ENCODE results near the gene PHYKPL.

PHYKPL gene

DNA sequence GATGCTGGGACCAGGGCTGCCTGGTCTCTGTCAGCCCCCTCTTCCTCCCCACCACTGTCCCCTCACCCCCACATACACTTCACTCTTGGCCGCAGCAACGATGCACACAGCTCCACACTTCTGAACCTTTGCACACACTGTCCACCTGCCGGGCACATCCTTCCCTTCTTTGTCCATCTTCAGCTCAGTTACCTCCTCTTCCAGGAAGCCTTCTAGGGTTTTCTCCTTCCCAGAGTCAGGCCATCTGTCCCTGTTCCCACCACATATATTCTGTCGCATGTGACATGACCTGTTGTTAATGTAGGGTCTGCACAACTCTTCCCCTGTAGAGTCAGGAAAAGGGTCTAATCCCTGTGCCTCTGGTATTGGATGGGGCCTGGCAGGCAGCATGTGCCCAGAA is 38.6 kb upstream of the PHYKPL start:
- TF ChIP-seq, protein P1, sequence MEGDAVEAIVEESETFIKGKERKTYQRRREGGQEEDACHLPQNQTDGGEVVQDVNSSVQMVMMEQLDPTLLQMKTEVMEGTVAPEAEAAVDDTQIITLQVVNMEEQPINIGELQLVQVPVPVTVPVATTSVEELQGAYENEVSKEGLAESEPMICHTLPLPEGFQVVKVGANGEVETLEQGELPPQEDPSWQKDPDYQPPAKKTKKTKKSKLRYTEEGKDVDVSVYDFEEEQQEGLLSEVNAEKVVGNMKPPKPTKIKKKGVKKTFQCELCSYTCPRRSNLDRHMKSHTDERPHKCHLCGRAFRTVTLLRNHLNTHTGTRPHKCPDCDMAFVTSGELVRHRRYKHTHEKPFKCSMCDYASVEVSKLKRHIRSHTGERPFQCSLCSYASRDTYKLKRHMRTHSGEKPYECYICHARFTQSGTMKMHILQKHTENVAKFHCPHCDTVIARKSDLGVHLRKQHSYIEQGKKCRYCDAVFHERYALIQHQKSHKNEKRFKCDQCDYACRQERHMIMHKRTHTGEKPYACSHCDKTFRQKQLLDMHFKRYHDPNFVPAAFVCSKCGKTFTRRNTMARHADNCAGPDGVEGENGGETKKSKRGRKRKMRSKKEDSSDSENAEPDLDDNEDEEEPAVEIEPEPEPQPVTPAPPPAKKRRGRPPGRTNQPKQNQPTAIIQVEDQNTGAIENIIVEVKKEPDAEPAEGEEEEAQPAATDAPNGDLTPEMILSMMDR (IDR thresholded peaks at IDR 0.05) = no peak

DNA sequence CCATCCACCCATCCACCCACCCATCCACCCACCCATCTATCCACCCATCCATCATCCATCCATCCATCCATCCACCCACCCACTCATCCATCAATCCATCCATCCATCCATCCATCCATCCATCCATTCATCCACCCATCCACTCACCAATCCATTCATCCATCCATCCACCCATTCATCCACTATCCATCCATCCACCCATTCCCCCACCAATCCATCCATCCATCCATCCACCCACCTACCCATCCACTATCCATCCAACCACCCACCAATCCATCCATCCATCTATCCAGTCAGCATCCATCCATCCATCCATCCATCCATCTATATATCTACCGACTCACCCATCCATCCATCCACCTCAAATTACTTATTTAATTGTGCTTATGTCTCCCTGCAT is 36.9 kb upstream of the PHYKPL start:
- TF ChIP-seq, protein P1 (IDR thresholded peaks at IDR 0.05) = no peak

DNA sequence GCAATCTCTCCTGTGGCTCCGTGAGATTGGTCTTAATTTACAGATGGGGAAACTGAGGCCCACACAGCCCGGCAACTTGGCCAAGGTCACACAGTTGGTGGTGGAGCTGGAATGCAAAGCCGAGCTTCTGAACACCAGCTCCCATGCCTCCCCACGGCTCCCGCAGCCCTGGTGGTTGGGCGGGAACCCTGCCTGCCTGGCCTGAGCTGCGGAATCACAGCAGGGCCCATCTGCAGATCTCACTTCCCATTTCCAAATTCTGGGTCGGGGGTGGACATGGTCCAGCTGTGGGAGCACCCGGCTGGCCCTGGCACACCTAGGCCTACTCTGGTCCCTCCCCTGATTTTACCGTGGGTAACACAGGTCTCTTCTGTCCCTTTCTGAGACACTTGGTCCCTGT is 35.3 kb upstream of the PHYKPL start:
- TF ChIP-seq, protein P1 (IDR thresholded peaks at IDR 0.05) = no peak

DNA sequence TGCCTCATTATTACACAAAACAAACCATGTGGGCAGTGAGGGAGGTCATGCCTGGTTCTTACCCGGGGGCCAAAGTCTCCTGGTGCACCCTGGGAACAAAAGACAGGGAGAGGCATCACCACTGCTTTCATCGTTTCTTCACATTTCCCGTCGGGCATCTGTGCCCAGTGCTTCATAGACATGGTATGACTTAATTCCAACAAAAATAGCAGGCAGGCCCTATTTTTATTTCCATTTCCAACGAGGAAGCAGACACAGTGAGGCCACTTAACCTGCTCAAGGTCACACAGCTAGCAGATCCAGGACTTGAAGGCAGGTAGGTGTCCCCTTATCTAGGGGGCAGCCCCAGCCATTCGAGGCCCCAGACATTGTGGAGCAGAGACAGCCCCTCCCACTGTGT is 34.6 kb upstream of the PHYKPL start:
- TF ChIP-seq, protein P1 (IDR thresholded peaks at IDR 0.05) = no peak

DNA sequence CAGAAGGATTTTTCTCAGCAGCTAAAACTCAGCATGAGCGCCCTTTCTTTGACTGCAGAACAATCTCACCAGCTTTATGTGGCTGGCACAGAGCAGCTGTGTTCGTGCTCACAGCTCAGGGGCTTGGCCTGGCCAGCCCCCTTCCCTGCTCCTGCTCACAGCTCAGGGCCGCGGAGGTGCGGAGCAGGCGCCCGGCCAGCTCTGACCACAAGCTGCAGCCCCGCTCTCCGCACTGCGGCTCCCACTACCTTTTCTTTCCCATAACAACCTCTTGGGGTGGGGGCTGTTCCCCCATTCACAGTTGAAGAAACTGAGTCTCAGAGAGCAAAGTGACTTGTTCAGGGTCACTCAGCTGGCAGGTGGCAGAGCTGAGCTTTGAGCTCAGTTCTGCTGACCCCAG is 34.0 kb upstream of the PHYKPL start:
- TF ChIP-seq, protein P1 (IDR thresholded peaks at IDR 0.05) = no peak

DNA sequence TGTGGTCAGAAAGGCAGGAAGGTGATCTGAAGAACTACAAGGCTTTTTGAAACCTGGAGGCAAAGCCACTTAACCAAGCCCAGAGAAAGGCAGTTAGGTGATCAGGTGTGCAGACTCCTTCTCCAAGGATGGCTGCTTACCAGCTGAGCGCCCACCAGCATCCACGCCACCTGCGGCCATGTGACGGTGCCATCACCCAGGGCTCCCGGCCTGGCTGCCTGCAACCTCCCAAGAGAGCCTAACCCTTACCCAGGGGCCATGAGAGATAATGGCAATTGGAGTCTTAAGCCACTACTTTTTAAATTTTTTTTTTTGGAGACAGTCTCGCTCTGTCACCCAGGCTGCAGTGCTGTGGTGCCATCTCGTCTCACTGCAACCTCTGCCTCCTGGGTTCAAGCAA is 33.1 kb upstream of the PHYKPL start:
- TF ChIP-seq, protein P1 (IDR thresholded peaks at IDR 0.05) = no peak

DNA sequence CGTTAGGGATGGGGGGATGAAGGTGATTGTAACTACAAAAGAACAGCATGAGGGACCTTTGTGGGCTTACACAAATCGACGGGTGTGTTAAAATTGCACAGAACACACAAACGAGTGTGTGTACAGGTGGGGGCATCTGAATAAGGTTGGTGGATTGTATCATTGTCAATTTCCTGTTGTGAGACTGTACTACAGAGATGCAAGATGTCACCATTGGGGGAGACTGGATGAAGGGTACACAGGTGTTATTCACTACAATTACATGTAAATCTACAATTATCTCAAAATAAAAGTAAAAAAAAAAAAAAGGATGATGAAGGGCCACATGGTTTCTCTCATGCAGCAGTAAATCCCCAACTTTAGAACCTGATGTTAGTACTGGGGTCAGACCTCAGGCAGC is 31.4 kb upstream of the PHYKPL start:
- TF ChIP-seq, protein P1 (IDR thresholded peaks at IDR 0.05) = no peak

All from LNCAP (cell line).